GM10266 (cell line): ENCODE results near the gene PSMB7.

Experiments used
- DNase-seq: peaks from one replicate; pipeline ENCODE4 v3.0.0; 2012; ENCODE audit errors: extremely low spot score
- CTCF ChIP-seq: IDR thresholded peaks from 2 replicates; pipeline ENCODE4 v1.5.1; 2012; ENCODE audit warnings: mild to moderate bottlenecking, low read depth; ENCODE audit not compliant: control insufficient read depth, insufficient read depth; ENCODE audit errors: missing control alignments

The PSMB7 gene

GRCh38 chr9:124355039-124355940 lies 60.0 kb downstream of the PSMB7 start:
- no peak for DNase-seq
- no peak for TF ChIP-seq CTCF

- DNase-seq = no peak
- no peak for TF ChIP-seq CTCF
Observed at GRCh38 chr9:124354346-124355038, 60.8 kb downstream of the PSMB7 start.

GRCh38 chr9:124353811-124354274 lies 61.4 kb downstream of the PSMB7 start:
- DNase-seq = no peak
- no peak for TF ChIP-seq CTCF

GRCh38 chr9:124353166-124353768 lies 62.0 kb downstream of the PSMB7 start:
- no peak for DNase-seq
- no peak for TF ChIP-seq CTCF

- no peak for DNase-seq
- no peak for TF ChIP-seq CTCF
Observed at GRCh38 chr9:124352616-124353015, 62.6 kb downstream of the PSMB7 start.

GRCh38 chr9:124351672-124352468 lies 63.4 kb downstream of the PSMB7 start:
- DNase-seq = no peak
- TF ChIP-seq CTCF = no peak
